A549 (cell line): ENCODE results near the gene ABCC3. TPM values are rescaled to one million over a fixed set of nuclear protein-coding genes. Genes with fewer than 3 reads are reported as not detected.

Experiments
- ATAC-seq, 2 experiments: fragments of 200-7000 bp in 1 of 2; fragments of >200 bp in 1 of 2; cut with Nextera tagmentation in 1 of 2; cut with Tn5 transposase in 1 of 2; 3 replicates each; pipeline versions ENCODE4 v1.8.0 to v1.9.1; 2018 to 2020; ENCODE audit warnings: mild to moderate bottlenecking in 1 of 2, moderate library complexity in 1 of 2
- CTCF ChIA-PET: fragments of 300-600 bp; sonication (Branson Sonifier 250); formaldehyde crosslinking; extraction: SDS; loops from one replicate; lab custom pipeline; 2021; ENCODE audit warnings: antibody characterized with exemption, inconsistent platforms; lab: Yijun Ruan, JAX
- POLR2A ChIA-PET: fragments of 350-600 bp; formaldehyde crosslinking; extraction: SDS; loops from one replicate; lab custom pipeline; 2021; ENCODE audit warnings: antibody characterized with exemption, inconsistent platforms; lab: Yijun Ruan, JAX
- DNase-seq, 2 experiments: peaks; one replicate each; pipeline versions ENCODE4 v3.0.0 to v3.0.0-alpha.2; 2011 to 2016; ENCODE audit warnings: low read depth in 1 of 2, low spot score in 1 of 2
- FAIRE-seq: peaks from 2 replicates; lab custom pipeline; 2011; peaks lifted over from hg19 to GRCh38; lab: Jason Lieb, UNC
- H3K27ac ChIP-seq, 2 experiments: fragments of >200 bp; sonication (Bioruptor Twin); formaldehyde crosslinking; 3 replicates each; pipeline ENCODE4 v1.5.1; 2016 to 2017
- H3K4me1 ChIP-seq: fragments of >200 bp; sonication (Bioruptor Twin); formaldehyde crosslinking; 3 replicates; pipeline ENCODE4 v1.6.1; 2016
- H3K4me2 ChIP-seq: fragments of >200 bp; sonication (Bioruptor Twin); formaldehyde crosslinking; 3 replicates; pipeline ENCODE4 v1.6.1; 2016
- H3K4me3 ChIP-seq: fragments of >200 bp; sonication (Bioruptor Twin); formaldehyde crosslinking; 3 replicates; pipeline ENCODE4 v1.5.1; 2016
- H3K9me3 ChIP-seq: fragments of >200 bp; sonication (Bioruptor Twin); formaldehyde crosslinking; 3 replicates; pipeline ENCODE4 v1.6.1; 2016
- BCL3 ChIP-seq: fragments of >200 bp; sonication (Bioruptor Twin); formaldehyde crosslinking; IDR thresholded peaks from 3 replicates; pipeline ENCODE4 v1.6.1; 2016
- CBX8 ChIP-seq: fragments of 200-600 bp; sonication (generic); IDR thresholded peaks from 2 replicates; pipeline ENCODE4 v1.6.1; 2016
- CEBPB ChIP-seq, 2 experiments: fragments of >200 bp in 1 of 2; sonication (Bioruptor Twin) in 1 of 2; formaldehyde crosslinking in 1 of 2; IDR thresholded peaks; 2 replicates each; pipeline ENCODE4 v1.6.1; 2012 to 2016
- CHD2 ChIP-seq: fragments of 150-350 bp; IDR thresholded peaks from 2 replicates; pipeline ENCODE4 v1.6.1; 2014; ENCODE audit warnings: low read length; ENCODE audit not compliant: partially characterized antibody
- CHD4 ChIP-seq: fragments of 200-600 bp; sonication (generic); IDR thresholded peaks from 2 replicates; pipeline ENCODE4 v1.6.1; 2016; ENCODE audit warnings: antibody characterized with exemption, mild to moderate bottlenecking, borderline replicate concordance
- CTCF ChIP-seq: fragments of >200 bp; sonication (Bioruptor Twin); formaldehyde crosslinking; IDR thresholded peaks from 3 replicates; pipeline ENCODE4 v1.5.1; 2016
- EP300 ChIP-seq, 2 experiments: fragments of >200 bp; sonication (Bioruptor Twin); formaldehyde crosslinking; IDR thresholded peaks; 2 replicates in 1 of 2; 3 replicates in 1 of 2; pipeline ENCODE4 v1.6.1; 2016 to 2017
- FOSB ChIP-seq: fragments of 250-450 bp; sonication (Bioruptor Pico); IDR thresholded peaks from 2 replicates; pipeline ENCODE4 v1.5.0; 2020; ENCODE audit warnings: mild to moderate bottlenecking, moderate library complexity
- FOSL2 ChIP-seq, 2 experiments: fragments of 450-650 bp in 1 of 2; fragments of >200 bp in 1 of 2; sonication (Bioruptor Twin) in 1 of 2; formaldehyde crosslinking; IDR thresholded peaks; 2 replicates each; pipeline versions ENCODE4 v1.5.0 to v1.6.1; 2016 to 2020; ENCODE audit warnings: mild to moderate bottlenecking in 1 of 2, moderate library complexity in 1 of 2
- HDAC2 ChIP-seq: fragments of 200-600 bp; sonication (generic); IDR thresholded peaks from 2 replicates; pipeline ENCODE4 v1.6.1; 2016
- HOXB13 ChIP-seq: fragments of 250-450 bp; sonication (Bioruptor Pico); IDR thresholded peaks from 2 replicates; pipeline ENCODE4 v1.5.0; 2020; ENCODE audit warnings: low read depth, mild to moderate bottlenecking, moderate library complexity
- MAZ ChIP-seq: fragments of 150-350 bp; IDR thresholded peaks from 2 replicates; pipeline ENCODE4 v1.6.1; 2014; ENCODE audit warnings: antibody characterized with exemption, low read depth, low read length, borderline replicate concordance
- NR3C1 ChIP-seq: fragments of >200 bp; sonication (Bioruptor Twin); formaldehyde crosslinking; IDR thresholded peaks from 3 replicates; pipeline ENCODE4 v1.6.1; 2017
- POLR2A ChIP-seq: IDR thresholded peaks from 2 replicates; pipeline ENCODE4 v1.6.1; 2012; ENCODE audit warnings: mild to moderate bottlenecking, low read length
- RNF2 ChIP-seq: fragments of 200-600 bp; sonication (generic); IDR thresholded peaks from 2 replicates; pipeline ENCODE4 v1.6.1; 2016; ENCODE audit warnings: low read depth, mild to moderate bottlenecking, antibody characterized with exemption, moderate library complexity, borderline replicate concordance
- ZFP36 ChIP-seq: fragments of 450-650 bp; IDR thresholded peaks from 2 replicates; pipeline ENCODE4 v1.6.1; 2014; ENCODE audit warnings: borderline replicate concordance; ENCODE audit not compliant: partially characterized antibody
- WGBS: methylation state at CpG from one replicate; pipeline ENCODE4 v1.1.6; 2017; ENCODE audit errors: missing lambda C conversion rate; 5-methylcytosine and 5-hydroxymethylcytosine counted together
- polyA plus RNA-seq, 4 experiments: library from polyadenylated mRNA; depleted of rRNA in 3 of 4; stranded (reverse); fragments of >200 nt; fragmentation: RNase III in 1 of 4; extraction: RNeasy Plus Mini Kit Qiagen cat#74134 plus additional on column Dnase treatment in 1 of 4; gene quantifications; 2 replicates in 3 of 4; 3 replicates in 1 of 4; pipeline ENCODE4 v1.2.3, GENCODE V29; 2011 to 2017
- TF ChIP-seq, protein P1 (sequence below): fragments of 250-450 bp; sonication (Bioruptor Pico); IDR thresholded peaks from 2 replicates; pipeline ENCODE4 v1.5.0; 2020; ENCODE audit warnings: low read depth, mild to moderate bottlenecking, moderate library complexity

The ABCC3 gene
- polyA plus RNA-seq, 2 of the 4 experiments (the other 2 are of a cell fraction) = 248 to 342 TPM

GRCh38 chr17:50608700-50609379 lies 25.8 kb upstream of the ABCC3 start:
- H3K9me3 ChIP-seq = no peaks in the 10 kb centered on the region
- no peak for FAIRE-seq
- no peak for DNase-seq
- 0 out of 3 replicates have a peak, but pooled peaks cover 4% of the 10 kb centered on the region for H3K4me1 ChIP-seq
- ChIA-PET POLR2A (no interaction called here), CTCF (interaction anchor here (1.1 to 48.0 kb wide), 8 partner anchors 8 to 86 kb away, joined by 3 to 2097 read pairs (median 8); partner anchors contain the start of gene ANKRD40)
- no peak overlapping the region for H3K4me2 ChIP-seq
- H3K27ac ChIP-seq = no peak overlapping the region
- TF ChIP-seq FOSL2 (IDR thresholded peaks at IDR 0.05) = no peak
- no peak for TF ChIP-seq FOSL2 (CRISPR knock-in tag; IDR thresholded peaks at IDR 0.05)
- TF ChIP-seq RNF2 = no peak
- TF ChIP-seq FOSB = no peak
- TF ChIP-seq CTCF = no peak
- TF ChIP-seq, protein P1, sequence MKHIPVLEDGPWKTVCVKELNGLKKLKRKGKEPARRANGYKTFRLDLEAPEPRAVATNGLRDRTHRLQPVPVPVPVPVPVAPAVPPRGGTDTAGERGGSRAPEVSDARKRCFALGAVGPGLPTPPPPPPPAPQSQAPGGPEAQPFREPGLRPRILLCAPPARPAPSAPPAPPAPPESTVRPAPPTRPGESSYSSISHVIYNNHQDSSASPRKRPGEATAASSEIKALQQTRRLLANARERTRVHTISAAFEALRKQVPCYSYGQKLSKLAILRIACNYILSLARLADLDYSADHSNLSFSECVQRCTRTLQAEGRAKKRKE (CRISPR knock-in tag) = no peak
- no peak for TF ChIP-seq POLR2A
- no peak for TF ChIP-seq HOXB13 (CRISPR knock-in tag)
- TF ChIP-seq CHD4 = no peak
- no peak for TF ChIP-seq ZFP36
- H3K4me3 ChIP-seq = no peak overlapping the region
- no peak for ATAC-seq
- 77% methylated on average over 22 of the region's 22 CpGs for whole genome bisulfite sequencing

DNA sequence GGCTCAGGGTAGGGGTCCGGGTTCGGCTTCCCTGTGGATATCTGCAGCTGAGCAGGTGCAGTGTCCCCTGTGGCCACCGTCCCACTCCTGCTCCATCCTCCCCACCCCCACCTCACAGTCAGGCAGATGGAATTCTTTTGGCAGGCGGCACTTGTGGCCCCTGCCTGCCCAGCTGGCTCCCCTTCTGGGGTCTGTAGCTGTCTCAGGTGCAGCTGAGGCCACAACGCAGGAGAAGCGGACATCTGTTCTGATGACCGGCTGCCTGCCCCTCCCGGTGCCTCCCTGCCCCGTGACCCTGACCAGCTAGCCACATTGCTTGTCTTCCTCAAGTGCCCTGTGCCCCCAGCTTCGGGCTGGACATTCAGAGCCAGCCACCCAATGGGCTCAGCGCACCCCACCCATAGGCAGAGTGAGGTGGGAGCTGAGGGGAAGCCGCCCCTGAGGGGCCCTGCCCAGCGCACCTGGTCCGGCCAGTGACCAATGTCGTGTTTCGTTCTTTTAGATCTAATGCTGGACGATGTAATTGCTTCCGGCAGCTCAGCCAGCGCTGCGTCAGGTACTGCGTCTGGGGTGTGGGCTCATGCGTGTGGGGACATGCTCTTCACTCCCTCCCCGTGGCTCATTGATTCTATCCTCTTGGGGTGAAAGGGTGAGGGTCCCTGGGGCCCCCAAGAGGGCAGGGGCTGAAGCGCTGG lies 25.2 kb upstream of the ABCC3 start:
- TF ChIP-seq CEBPB (IDR thresholded peaks at IDR 0.05) (no peak), EP300 (IDR thresholded peaks at IDR 0.05) (no peak), MAZ (no peak), CHD2 (no peak), RNF2 (no peak), NR3C1 (no peak), BCL3 (no peak), CBX8 (no peak), HDAC2 (no peak)
- TF ChIP-seq, protein P1 (CRISPR knock-in tag) = no peak
- TF ChIP-seq, all 56 proteins: peak for 0
- 0 out of 3 replicates have a peak, but pooled peaks cover 4% of the 10 kb centered on the region for H3K4me1 ChIP-seq
- no peak for ATAC-seq
- CTCF ChIA-PET = interaction anchor here (0.6 to 48.0 kb wide), 9 partner anchors 10 to 74 kb away, joined by 3 to 2097 read pairs (median 5); partner anchors contain the start of gene ANKRD40
- no peak overlapping the region for H3K27ac ChIP-seq
- H3K9me3 ChIP-seq = no peaks in the 10 kb centered on the region
- POLR2A ChIA-PET = interaction anchor here (0.7 kb wide), 1 partner anchor 47 kb away, joined by 5 read pairs; no protein-coding TSS in a partner anchor
- no peak overlapping the region for H3K4me2 ChIP-seq
- no peak for DNase-seq
- H3K4me3 ChIP-seq = no peak overlapping the region
- 90% methylated on average over 22 of the region's 24 CpGs for WGBS
- no peak for FAIRE-seq
